K562 (cell line): ENCODE data around the gene FFAR4. TPM values are rescaled to one million over a fixed set of nuclear protein-coding genes. Genes with fewer than 3 reads are reported as not detected.

Experiments used
- ATAC-seq: fragments of 200-7000 bp; cut with Tn5 transposase; 3 replicates; pipeline ENCODE4 v1.9.1; 2020; ENCODE audit warnings: moderate library complexity
- BruUV-seq: library from RNA; stranded (reverse); fragments of 400-500 nt; replicated peaks from 2 replicates; lab custom pipeline; 2021; lab: Mats Ljungman, UMichigan
- CTCF ChIA-PET: fragments of 300-600 bp; formaldehyde crosslinking; extraction: SDS; loops from one replicate; lab custom pipeline; 2021; ENCODE audit warnings: low intra/inter-chr PET ratio; lab: Yijun Ruan, JAX
- POLR2A ChIA-PET: fragments of 300-600, 350-650 bp; sonication (Branson Sonifier 250); formaldehyde crosslinking; extraction: SDS; loops from one replicate; lab custom pipeline; 2021; ENCODE audit warnings: antibody characterized with exemption, inconsistent platforms; lab: Yijun Ruan, JAX
- DNase-seq, 4 experiments: peaks; one replicate each; pipeline versions ENCODE4 v3.0.0 to v3.0.0-alpha.2; 2011 to 2018; ENCODE audit warnings: low spot score in 3 of 4, mixed read lengths in 3 of 4; ENCODE audit errors: extremely low read depth in 1 of 4
- FAIRE-seq: peaks from 2 replicates; lab custom pipeline; 2011; peaks lifted over from hg19 to GRCh38; lab: Jason Lieb, UNC
- H2AFZ ChIP-seq: 2 replicates; pipeline ENCODE4 v1.6.0; 2011; ENCODE audit warnings: low read depth, low read length, control low read depth, inconsistent platforms
- H3K27ac ChIP-seq: fragments of 200-600 bp; 3 replicates; pipeline ENCODE4 v1.8.0; 2011; ENCODE audit warnings: low read depth, mild to moderate bottlenecking, control low read depth, inconsistent platforms, low read length, moderate library complexity, mixed read lengths; ENCODE audit errors: extremely low read depth
- H3K27me3 ChIP-seq, 2 experiments: fragments of 300-600 bp in 1 of 2; 2 replicates in 1 of 2; 3 replicates in 1 of 2; pipeline versions ENCODE4 v1.6.0 to v1.8.0; 2011; ENCODE audit warnings: inconsistent platforms in 2 of 2, low read length in 2 of 2, mild to moderate bottlenecking in 1 of 2, mixed read lengths in 1 of 2, moderate library complexity in 1 of 2; ENCODE audit not compliant: control insufficient read depth in 2 of 2, insufficient read depth in 2 of 2
- H3K36me3 ChIP-seq: fragments of 300-600 bp; 3 replicates; pipeline ENCODE4 v1.8.0; 2011; ENCODE audit warnings: mild to moderate bottlenecking, low read length, inconsistent platforms; ENCODE audit not compliant: control insufficient read depth, insufficient read depth
- H3K4me1 ChIP-seq, 2 experiments: fragments of 200-600 bp in 1 of 2; replicated peaks in 1 of 2; 2 replicates in 1 of 2; 3 replicates in 1 of 2; pipeline versions ENCODE4 v1.5.1 to v1.8.0; 2011; ENCODE audit warnings: inconsistent platforms in 2 of 2, low read length in 2 of 2, mild to moderate bottlenecking in 1 of 2, mixed read lengths in 1 of 2, moderate library complexity in 1 of 2; ENCODE audit not compliant: control insufficient read depth in 2 of 2, insufficient read depth in 2 of 2
- H3K4me2 ChIP-seq: 2 replicates; pipeline ENCODE4 v1.6.1; 2011; ENCODE audit warnings: low read length, control low read depth, inconsistent platforms, mixed read lengths; ENCODE audit not compliant: insufficient read depth
- H3K4me3 ChIP-seq: fragments of 200-600 bp; sonication (generic), shearing (Covaris generic); 2 replicates; pipeline ENCODE4 v1.5.1; 2016; ENCODE audit warnings: control low read depth, inconsistent platforms
- H3K79me2 ChIP-seq: fragments of 200-600 bp; 3 replicates; pipeline ENCODE4 v1.8.0; 2011; ENCODE audit warnings: low read length, inconsistent platforms; ENCODE audit not compliant: control insufficient read depth, insufficient read depth
- H3K9ac ChIP-seq, 2 experiments: 2 replicates each; pipeline versions ENCODE4 v1.6.0 to v1.6.1; 2011; ENCODE audit warnings: low read depth in 2 of 2, low read length in 2 of 2, control low read depth in 1 of 2, inconsistent platforms in 1 of 2, mild to moderate bottlenecking in 1 of 2, mixed read lengths in 1 of 2; ENCODE audit not compliant: insufficient read depth in 1 of 2
- H3K9me1 ChIP-seq: one replicate; pipeline ENCODE4 v1.6.0; 2011; ENCODE audit warnings: inconsistent platforms, mild to moderate bottlenecking, low read length, moderate library complexity; ENCODE audit not compliant: control insufficient read depth, insufficient read depth
- H3K9me3 ChIP-seq: replicated peaks from 2 replicates; pipeline ENCODE4 v1.5.1; 2011; ENCODE audit warnings: low read depth, low read length, inconsistent platforms; ENCODE audit not compliant: control insufficient read depth, insufficient read depth
- H4K20me1 ChIP-seq: replicated peaks from 2 replicates; pipeline ENCODE4 v1.6.1; 2011; ENCODE audit warnings: low read length, inconsistent platforms, mixed read lengths; ENCODE audit not compliant: control insufficient read depth, insufficient read depth
- ASH1L ChIP-seq: fragments of 450-650 bp; IDR thresholded peaks from 2 replicates; pipeline ENCODE4 v1.6.1; 2018; ENCODE audit warnings: borderline replicate concordance, mild to moderate bottlenecking, low read depth; ENCODE audit not compliant: partially characterized antibody
- MITF ChIP-seq: IDR thresholded peaks from 2 replicates; pipeline ENCODE4 v1.6.1; 2014; ENCODE audit warnings: antibody characterized with exemption
- NELFE ChIP-seq: IDR thresholded peaks from 2 replicates; pipeline ENCODE4 v1.6.1; 2011; ENCODE audit warnings: mild to moderate bottlenecking; ENCODE audit not compliant: insufficient read depth, insufficient read length
- NRF1 ChIP-seq, 2 experiments: fragments of 450-650 bp; IDR thresholded peaks in 1 of 2; conservative IDR thresholded peaks in 1 of 2; 2 replicates each; pipeline ENCODE4 v1.6.1; 2014; ENCODE audit warnings: mild to moderate bottlenecking in 2 of 2
- SMAD3 ChIP-seq: fragments of 450-650 bp; formaldehyde crosslinking; conservative IDR thresholded peaks from 2 replicates; pipeline ENCODE4 v1.4.0; 2020; ENCODE audit warnings: mild to moderate bottlenecking
- WGBS: fragments of 100-300 bp; shearing (Covaris generic); methylation state at CpG from one replicate; pipeline ENCODE4 v1.1.6; 2016; ENCODE audit warnings: low coverage, mixed read lengths; ENCODE audit not compliant: insufficient coverage; ENCODE audit errors: missing lambda C conversion rate; 5-methylcytosine and 5-hydroxymethylcytosine counted together
- in situ Hi-C: fragments of 300-500 bp; cut with MboI; formaldehyde crosslinking; loops from 4 replicates; pipeline ENCODE4 v1.15.0; 2018; ENCODE audit warnings: inconsistent platforms, mixed read lengths
- intact Hi-C: fragments of 100-400 bp; cut with micrococcal nuclease; formaldehyde crosslinking; loops from 2 replicates; pipeline ENCODE4 v1.14.2; 2022
- polyA plus RNA-seq, 8 experiments: library from polyadenylated mRNA; depleted of rRNA in 4 of 8; stranded (reverse) in 5 of 8; unstranded in 3 of 8; fragments of >200 nt; fragmentation: Nextera tagmentation in 2 of 8; fragmentation: Illumina TruSeq in 1 of 8; extraction: Ambion mirVana in 2 of 8; extraction: Trizol in 1 of 8; gene quantifications; 2 replicates each; pipeline versions ENCODE4 v1.2.1 to v1.2.3, GENCODE V29; 2011 to 2014; ENCODE audit warnings: inconsistent platforms in 1 of 8, missing spikeins in 1 of 8
- total RNA-seq, 7 experiments: library from RNA; depleted of rRNA in 6 of 7; stranded (reverse); fragments of >200 nt in 6 of 7; fragmentation: Illumina TruSeq in 2 of 7; extraction: Trizol in 2 of 7; gene quantifications; 2 replicates each; pipeline versions ENCODE4 v1.2.1 to v1.2.3, GENCODE V29; 2011 to 2021; ENCODE audit warnings: low replicate concordance in 1 of 7
- TF ChIP-seq, protein P1 (sequence below): fragments of 200-800 bp; sonication (Bioruptor generic); IDR thresholded peaks from 2 replicates; pipeline ENCODE4 v1.6.1; 2017; ENCODE audit warnings: missing genetic modification characterization, missing compliant biosample characterization

Gene FFAR4
- total and polyA plus RNA-seq, 9 of the 15 experiments (the other 6 are each of a cell fraction or from before 2014, with no cell fraction given) = not detected

- TF ChIP-seq MITF = no peak
- TF ChIP-seq SMAD3 (CRISPR knock-in tag) = no peak
- TF ChIP-seq, protein P1, sequence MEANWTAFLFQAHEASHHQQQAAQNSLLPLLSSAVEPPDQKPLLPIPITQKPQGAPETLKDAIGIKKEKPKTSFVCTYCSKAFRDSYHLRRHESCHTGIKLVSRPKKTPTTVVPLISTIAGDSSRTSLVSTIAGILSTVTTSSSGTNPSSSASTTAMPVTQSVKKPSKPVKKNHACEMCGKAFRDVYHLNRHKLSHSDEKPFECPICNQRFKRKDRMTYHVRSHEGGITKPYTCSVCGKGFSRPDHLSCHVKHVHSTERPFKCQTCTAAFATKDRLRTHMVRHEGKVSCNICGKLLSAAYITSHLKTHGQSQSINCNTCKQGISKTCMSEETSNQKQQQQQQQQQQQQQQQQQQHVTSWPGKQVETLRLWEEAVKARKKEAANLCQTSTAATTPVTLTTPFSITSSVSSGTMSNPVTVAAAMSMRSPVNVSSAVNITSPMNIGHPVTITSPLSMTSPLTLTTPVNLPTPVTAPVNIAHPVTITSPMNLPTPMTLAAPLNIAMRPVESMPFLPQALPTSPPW = no peak
- TF ChIP-seq, all 486 proteins: peak for 0
Measured at GRCh38 chr10:93628858-93629257, 62.4 kb downstream of the FFAR4 start (continued).

DNA sequence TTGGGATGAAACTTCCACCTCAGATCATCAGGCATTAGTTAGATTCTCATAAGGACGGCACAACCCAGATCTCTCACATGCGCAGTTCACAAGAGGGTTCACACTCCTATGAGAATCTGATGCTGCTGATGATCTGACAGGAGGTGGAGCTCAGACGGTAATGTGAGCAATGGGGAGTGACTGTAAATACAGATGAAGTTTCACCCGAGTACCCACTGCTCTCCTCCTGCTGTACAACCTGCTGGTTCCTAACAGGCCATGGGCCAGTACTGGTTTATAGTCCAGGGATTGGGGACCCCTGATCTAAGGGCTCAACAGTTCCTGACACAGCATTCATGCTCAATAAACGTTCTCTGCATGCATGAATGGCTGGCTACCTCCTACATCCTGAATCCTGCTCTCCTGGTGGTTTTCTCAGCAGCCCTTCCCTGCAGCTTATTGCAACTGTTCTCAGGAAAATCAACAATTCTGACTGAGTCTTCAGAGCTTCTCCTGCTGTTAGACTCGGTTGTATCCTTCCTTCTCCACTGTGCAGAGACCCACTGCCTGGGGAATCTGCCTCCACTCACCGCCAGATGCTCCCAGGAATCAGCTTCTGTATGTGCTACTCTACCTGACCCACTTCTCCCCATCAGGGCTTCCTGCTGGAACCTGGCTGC lies 63.3 kb downstream of the FFAR4 start:
- no peak for ATAC-seq
- Histone ChIP-seq H3K4me2 (no peak overlapping the region), H3K4me3 (no peak overlapping the region), H3K9me3 (no peaks in the 10 kb centered on the region), H3K9ac (no peak overlapping the region), H3K79me2 (no peaks in the 10 kb centered on the region), H4K20me1 (no peaks in the 10 kb centered on the region), H3K4me1 (no peaks in the 10 kb centered on the region), H3K36me3 (no peaks in the 10 kb centered on the region), H3K27ac (no peak overlapping the region), H2AFZ (no peak overlapping the region), H3K27me3 (peaks cover 0 to 5% of the 10 kb centered on the region in 2 experiments; a peak in 2 of 5 replicates), H3K9me1 (no peaks in the 10 kb centered on the region)
- FAIRE-seq = no peak
- CTCF ChIA-PET = interaction anchor here (0.7 kb wide), 1 partner anchor 1181 kb away, joined by 4 read pairs; no protein-coding TSS in a partner anchor
- in situ Hi-C loops = no loop called here
- WGBS = 2% methylated on average over 7 of the region's 7 CpGs
- TF ChIP-seq NRF1 (conservative IDR thresholded peaks at IDR 0.05 in 1 of 2, IDR thresholded peaks at IDR 0.05 in 1 of 2) (0 out of 4 replicates have a peak, but pooled peaks of 1 of the 2 experiments have one; percentile 25), ASH1L (no peak), NELFE (no peak)
- POLR2A ChIA-PET = no interaction called here
- intact Hi-C loops = no loop called here
- no TSS peak for BruUV-seq
- DNase-seq = no peak
